ENCODE results near the gene ZNF777.

GRCh38 chr7:149459201-149459539 is 1.7 kb downstream of the ZNF777 start:
- no peak for TF ChIP-seq POLR2AphosphoS5 (IDR thresholded peaks at IDR 0.05; ENCODE audit: borderline replicate concordance, low read depth, low read length)
- TF ChIP-seq EZH2 (IDR thresholded peaks at IDR 0.05): no peak
